Ramos (cell line): ENCODE measurements around the gene SPAG16.
"Not testable (repeated sequence)": the region's sequence is repeated elsewhere in the genome, so short reads cannot be mapped to it uniquely, and the experiment has no call there.

Source experiments
- in situ Hi-C: fragments of 300-500 bp; cut with MboI; formaldehyde crosslinking; loops from one replicate; pipeline ENCODE4 v1.14.3; 2022; ENCODE audit warnings: low sequenced_read_pairs; ENCODE audit not compliant: unreplicated experiment

SPAG16 gene

GRCh38 chr2:213920014-213920413 is 635.8 kb downstream of the SPAG16 start:
- in situ Hi-C loops = no loop called here

DNA sequence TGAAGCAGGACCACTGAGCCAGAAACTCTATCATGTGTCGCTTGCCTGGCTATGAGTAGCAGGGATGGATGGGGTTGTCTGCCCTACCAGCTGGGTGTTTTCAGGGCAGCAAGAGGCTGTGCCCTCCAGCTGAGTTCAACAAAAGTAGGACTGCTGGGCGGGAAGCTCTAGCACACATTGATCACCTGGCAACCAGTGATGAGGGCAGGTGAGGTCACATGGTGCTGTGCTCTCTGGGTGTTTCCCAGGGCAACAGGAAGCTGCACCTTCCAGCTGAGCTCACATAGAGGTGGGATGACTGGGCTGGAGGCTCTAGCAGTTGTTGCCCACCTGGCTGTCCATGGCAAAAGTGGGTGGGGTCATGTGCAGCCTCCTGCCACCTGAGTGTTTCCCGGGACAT is 639.3 kb downstream of the SPAG16 start:
- in situ Hi-C loops = no loop called here

DNA sequence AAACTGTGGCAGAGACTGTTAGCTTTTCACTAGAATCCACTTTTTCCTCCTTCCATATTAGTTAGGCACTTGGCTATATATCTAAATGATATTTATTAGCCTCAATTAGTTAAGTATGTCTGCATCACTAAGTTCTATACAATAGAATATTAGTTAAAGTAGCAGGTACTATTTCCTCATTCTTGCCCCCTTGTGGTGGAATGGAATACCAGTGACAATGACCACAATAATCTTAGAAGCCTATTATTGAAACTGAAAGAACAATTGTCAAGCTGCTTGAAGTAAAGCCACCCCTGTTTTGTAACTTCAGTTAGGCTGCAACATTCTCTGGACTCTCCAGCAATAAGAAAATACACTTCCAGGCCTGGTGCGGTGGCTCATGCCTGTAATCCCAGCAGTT is 650.3 kb downstream of the SPAG16 start:
- in situ Hi-C loops = no loop called here

DNA sequence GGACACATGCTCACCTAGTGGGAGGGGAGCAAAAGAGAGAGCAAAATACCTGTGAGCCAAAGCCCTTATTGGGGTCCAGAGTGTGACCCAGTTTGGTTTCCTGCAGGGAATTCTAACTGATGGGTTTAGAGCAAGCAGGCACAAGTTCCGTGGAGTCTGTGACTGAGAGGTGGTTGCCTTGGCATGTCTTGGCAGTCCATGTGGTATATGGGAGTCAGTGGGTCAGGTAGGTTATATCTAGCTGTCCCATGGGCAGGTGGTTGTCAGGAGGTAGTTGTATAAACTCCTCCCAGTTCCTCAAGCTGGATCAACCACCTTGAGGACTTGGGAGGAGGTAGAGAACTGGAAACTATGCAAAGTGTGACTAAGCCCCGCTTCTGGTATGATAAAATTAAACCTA is 673.8 kb downstream of the SPAG16 start:
- in situ Hi-C loops = no loop called here

DNA sequence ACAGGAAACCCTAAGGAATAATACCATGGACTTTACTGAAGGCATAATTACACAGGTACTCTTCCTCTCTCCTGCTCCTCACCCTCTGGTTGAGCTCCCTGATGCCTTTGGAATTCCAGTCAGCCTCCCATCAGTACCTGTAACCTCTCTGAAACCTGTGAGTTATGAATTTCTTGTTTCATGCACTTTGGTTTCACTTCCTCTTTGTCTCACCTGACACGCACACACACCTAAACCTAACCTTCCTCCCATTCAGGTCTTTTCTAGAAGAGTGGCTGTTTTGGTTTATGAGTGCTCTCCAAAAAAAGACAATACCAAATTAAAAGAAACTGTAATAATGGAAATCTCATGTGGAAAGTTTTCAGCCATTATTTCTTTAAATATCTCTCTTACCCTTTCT is 675.3 kb downstream of the SPAG16 start:
- in situ Hi-C loops = no loop called here

DNA sequence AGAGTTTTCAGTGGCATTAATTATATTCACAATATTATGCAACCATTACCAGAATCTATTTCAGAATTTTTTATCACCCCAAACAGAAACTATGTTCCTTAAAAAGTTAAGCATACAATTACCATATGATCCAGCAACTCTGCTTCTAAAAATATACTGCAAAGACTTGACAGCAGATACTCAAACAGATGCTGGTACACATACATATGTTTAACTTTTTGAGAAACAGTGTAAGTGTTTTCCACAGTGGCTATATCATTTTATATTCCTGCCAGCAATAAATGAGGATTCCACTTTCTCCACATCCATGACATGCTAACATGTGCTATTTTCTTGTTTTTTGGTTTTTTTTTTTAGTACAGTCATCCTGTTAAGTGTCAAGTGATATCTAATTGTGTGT is 687.3 kb downstream of the SPAG16 start:
- in situ Hi-C loops = no loop called here

GRCh38 chr2:213980883-213981282 is 696.6 kb downstream of the SPAG16 start:
- in situ Hi-C loops = no loop called here

- in situ Hi-C loops = no loop called here
These were observed 704.9 kb downstream of the SPAG16 start for GRCh38 chr2:213989207-213989606.

DNA sequence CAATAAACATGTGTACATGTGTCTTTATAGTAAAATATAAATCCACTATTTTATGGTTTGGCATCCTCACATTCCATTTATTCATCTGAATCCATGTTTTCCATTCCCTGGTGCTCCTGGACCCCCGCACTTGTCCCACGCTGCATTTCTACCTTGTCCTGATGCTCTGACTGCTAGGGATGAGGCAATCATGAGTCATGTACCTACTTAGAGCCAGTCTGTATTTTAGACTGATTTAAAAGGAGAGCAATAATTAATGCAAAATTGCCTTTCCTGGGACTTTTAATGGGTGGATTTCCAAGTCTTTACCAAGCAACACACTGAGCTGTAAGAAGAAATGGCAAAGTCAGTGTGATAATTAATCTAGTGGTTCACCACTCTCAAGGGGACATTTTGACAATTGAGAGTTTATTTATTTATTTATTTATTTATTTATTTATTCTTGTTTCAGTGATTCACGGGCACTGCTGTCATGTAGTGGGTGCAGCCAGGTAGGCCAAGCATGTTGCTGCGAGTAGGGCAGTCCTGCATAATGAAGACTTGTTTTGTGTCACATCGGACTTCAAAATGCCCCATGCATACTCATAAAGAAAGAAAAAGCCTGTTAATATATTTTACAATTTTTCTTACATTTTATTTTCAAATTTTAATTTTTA is 707.3 kb downstream of the SPAG16 start:
- in situ Hi-C loops = no loop called here

- in situ Hi-C loops = no loop called here
These were observed 711.3 kb downstream of the SPAG16 start for GRCh38 chr2:213995400-213996105.

DNA sequence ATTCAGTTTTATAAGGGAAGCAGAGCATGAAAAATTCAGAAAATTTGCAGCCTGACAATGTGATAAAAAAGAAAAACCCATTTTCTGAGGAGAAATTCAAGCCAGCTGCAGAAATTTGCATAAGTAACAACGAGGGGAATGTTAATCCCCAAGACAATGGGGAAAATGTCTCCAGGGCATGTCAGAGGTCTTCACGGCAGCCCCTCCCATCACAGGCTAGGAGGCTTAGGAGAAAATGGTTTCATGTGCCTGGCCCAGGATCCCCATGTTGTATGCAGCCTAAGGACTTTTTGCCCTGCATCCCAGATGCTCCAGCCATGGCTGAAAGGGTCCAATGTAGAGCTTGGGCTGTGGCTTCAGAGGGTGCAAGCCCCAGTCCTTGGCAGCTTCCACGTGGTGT is 714.7 kb downstream of the SPAG16 start:
- in situ Hi-C loops = not testable (repeated sequence)

DNA sequence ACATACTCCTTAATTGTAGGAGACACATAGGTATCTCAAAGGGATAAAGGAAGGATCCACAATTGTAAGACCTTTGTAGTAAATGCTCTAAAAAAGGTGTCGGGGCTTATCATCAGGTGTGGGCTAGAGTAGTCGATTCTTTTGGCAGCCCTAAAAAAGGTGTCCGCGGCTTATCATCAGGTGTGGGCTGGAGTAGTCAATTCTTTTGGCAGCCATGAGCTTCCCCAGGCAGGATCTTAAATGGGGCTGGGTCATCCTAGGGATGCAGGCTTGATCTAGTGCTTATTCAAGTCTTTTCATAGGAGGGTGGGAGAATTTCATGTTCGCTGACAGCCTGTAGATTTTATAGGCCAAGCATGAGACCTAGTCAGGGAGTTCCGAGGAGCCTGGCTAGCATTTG is 720.2 kb downstream of the SPAG16 start:
- in situ Hi-C loops = no loop called here

GRCh38 chr2:214005337-214005736 is 721.1 kb downstream of the SPAG16 start:
- in situ Hi-C loops = no loop called here

- in situ Hi-C loops = no loop called here
These were observed 722.3 kb downstream of the SPAG16 start for GRCh38 chr2:214006601-214007000.

- in situ Hi-C loops = no loop called here
These were observed 727.4 kb downstream of the SPAG16 start for GRCh38 chr2:214011676-214012075.

- in situ Hi-C loops = no loop called here
These were observed 730.4 kb downstream of the SPAG16 start for GRCh38 chr2:214014551-214015220.

DNA sequence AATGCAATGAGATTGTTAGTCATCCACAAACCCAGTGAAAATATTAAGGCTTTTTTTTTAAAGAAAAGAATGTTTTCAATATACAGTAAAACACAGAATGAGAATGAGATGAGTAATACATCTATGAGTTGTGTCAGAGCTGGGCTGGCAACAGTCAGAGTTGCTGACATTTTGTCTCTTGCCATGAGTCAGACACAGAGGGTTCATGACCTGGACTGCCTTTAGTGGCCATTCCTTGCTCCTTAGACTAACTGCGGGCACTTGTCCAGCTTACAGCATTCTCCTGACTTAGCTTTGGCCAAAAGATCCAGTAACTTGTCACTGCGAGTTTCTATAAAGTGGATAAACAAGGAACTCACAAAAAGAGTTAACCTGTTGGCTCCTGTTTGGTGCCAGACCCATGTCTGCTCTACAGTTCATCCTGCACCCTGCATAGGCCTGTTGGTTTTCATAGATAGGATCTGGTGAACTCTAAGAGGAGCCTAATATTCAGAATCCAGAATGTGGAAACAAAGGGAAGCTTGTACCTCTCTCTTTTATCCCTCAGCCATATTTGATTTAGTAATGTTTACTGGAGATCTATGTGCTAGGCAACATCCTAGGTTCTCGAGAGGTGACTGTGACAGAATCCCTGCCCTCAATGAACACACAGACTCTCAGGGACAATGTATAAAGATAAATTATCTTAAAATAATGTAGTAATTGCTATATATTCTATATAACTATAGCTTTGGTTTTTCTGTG is 735.1 kb downstream of the SPAG16 start:
- in situ Hi-C loops = no loop called here

DNA sequence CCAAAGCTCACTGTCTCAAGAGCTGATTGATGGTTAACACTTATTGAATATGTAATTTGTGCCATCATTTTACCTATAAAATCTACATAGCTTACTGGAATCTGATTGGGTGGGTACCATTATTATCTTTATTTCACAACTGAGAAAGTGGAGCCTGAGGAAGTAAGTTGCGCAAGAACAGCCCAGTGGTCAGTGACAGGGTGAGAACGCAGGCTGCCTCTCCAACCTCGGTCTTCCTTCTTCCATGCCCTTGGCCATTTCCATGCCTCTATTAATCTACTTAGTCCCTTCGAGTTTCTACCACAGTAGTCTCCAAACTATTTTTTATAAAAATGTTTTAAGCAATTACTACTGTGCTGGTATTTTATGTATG is 735.7 kb downstream of the SPAG16 start:
- in situ Hi-C loops = no loop called here

DNA sequence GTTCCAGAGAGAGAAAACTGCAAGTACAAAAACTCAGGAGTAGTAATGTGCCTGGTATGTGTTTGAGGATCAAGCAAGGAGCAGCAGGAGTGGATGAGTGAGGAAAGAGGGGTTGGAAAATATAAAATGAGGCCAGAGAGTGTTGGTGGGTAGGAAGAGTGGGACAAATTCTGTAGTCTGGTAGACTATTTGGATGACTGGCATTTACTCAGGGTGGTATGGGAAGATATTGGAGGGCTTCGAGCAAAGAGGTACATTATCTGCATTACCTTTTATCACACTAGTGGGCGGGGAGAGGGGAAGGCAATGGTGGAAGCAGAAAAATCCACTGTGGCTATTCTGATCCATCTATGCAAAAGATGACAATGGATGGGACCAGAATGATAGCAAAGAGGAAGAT is 744.9 kb downstream of the SPAG16 start:
- in situ Hi-C loops = no loop called here

DNA sequence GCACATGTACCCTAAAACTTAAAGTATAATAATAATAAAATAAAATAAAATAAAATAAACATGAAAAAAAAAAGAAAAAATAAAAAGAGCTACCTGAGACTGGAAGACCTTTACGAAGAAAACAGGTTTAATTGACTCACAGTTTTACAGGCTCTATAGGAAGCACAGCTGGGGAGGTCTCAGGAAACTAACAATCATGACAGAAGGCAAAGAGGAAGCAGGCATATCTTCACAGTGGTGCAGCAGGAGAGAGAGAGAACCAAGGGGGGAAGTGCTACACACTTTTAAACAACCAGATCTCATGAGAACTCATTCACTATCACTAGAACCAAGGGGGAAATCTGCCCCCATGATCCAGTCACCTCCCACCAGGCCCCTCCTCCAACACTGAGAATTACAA is 747.3 kb downstream of the SPAG16 start:
- in situ Hi-C loops = no loop called here

GRCh38 chr2:214034417-214034816 is 750.2 kb downstream of the SPAG16 start:
- in situ Hi-C loops = no loop called here
